ENCODE results near the gene GPR137C. TPM values are rescaled to one million over a fixed set of nuclear protein-coding genes. Genes with fewer than 3 reads are reported as not detected.

GPR137C gene
- total RNA-seq, 1 experiment from 2014 or later: 4.3 TPM

DNA sequence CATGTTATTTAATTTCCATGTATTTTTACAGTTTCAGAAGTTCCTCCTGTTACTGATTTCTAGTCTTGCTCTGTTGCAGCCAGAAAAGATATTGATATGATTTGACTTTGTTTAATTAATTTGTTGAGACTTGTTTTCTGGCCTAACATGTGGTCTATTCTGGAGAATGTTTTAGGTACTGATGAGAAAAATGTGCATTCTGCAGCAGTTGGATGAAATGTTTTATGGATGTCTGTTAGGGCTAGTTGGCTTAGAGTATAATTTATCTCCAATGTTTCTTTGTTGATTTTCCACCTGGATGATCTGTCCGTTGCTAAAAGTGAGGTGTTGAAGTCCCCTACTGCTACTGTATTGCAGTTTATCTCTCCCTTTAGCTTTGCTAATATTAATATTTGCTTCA lies 54.4 kb downstream of the GPR137C start:
- whole genome bisulfite sequencing (ENCODE audit: extremely low coverage, insufficient read length, low lambda C conversion rate): no CpG with 5 or more reads among the region's 1 CpG
- H3K27me3 ChIP-seq (ENCODE audit: insufficient read depth, low read length): no peaks in the 10 kb centered on the region
- no peaks in the 10 kb centered on the region for H3K79me1 ChIP-seq (ENCODE audit: insufficient read depth, low read depth, low read length, poor library complexity, severe bottlenecking)
- H3K27ac ChIP-seq (ENCODE audit: insufficient read length, low read depth, low read length): no peak overlapping the region
- H2BK15ac ChIP-seq (ENCODE audit: low read depth, low read length): no peak overlapping the region
- peaks cover 11% of the 10 kb centered on the region in 2 experiments for H3K9me3 Mint-ChIP-seq
- H3K23me2 ChIP-seq (ENCODE audit: insufficient read length, low read depth, low read length, poor library complexity, severe bottlenecking): no peaks in the 10 kb centered on the region
- no peak overlapping the region for H3T11ph ChIP-seq (ENCODE audit: low read length)
- no peak overlapping the region for H3K27ac Mint-ChIP-seq
- no peak overlapping the region for H3K9ac ChIP-seq (ENCODE audit: extremely low read depth, insufficient read length, low read length)
- no peak overlapping the region for H3K18ac ChIP-seq (ENCODE audit: insufficient read length, low read depth, low read length)
- no peaks in the 10 kb centered on the region for H3K9me3 ChIP-seq (ENCODE audit: control insufficient read depth, low read depth, low read length)
- no peak overlapping the region for H2AFZ ChIP-seq (ENCODE audit: low read length)
- no peak overlapping the region for H2BK120ac ChIP-seq (ENCODE audit: low read depth, low read length, poor library complexity, severe bottlenecking)
- TF ChIP-seq, protein P1, sequence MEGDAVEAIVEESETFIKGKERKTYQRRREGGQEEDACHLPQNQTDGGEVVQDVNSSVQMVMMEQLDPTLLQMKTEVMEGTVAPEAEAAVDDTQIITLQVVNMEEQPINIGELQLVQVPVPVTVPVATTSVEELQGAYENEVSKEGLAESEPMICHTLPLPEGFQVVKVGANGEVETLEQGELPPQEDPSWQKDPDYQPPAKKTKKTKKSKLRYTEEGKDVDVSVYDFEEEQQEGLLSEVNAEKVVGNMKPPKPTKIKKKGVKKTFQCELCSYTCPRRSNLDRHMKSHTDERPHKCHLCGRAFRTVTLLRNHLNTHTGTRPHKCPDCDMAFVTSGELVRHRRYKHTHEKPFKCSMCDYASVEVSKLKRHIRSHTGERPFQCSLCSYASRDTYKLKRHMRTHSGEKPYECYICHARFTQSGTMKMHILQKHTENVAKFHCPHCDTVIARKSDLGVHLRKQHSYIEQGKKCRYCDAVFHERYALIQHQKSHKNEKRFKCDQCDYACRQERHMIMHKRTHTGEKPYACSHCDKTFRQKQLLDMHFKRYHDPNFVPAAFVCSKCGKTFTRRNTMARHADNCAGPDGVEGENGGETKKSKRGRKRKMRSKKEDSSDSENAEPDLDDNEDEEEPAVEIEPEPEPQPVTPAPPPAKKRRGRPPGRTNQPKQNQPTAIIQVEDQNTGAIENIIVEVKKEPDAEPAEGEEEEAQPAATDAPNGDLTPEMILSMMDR (conservative IDR thresholded peaks at IDR 0.05): no peak
- H4K8ac ChIP-seq (replicated peaks; ENCODE audit: insufficient read length, low read depth, low read length): no peak overlapping the region
- H2BK20ac ChIP-seq (ENCODE audit: low read depth, low read length, poor library complexity, severe bottlenecking): no peak overlapping the region
- H3K36me3 Mint-ChIP-seq (ENCODE audit: insufficient read depth in 1 of 3, low read depth in 3 of 3): peaks cover 6 to 19% (median 11%) of the 10 kb centered on the region in 3 experiments; a peak in 5 of 7 replicates
- no peak overlapping the region for H3K14ac ChIP-seq (ENCODE audit: insufficient read depth, low read length)
- no peak overlapping the region for H3K56ac ChIP-seq (ENCODE audit: insufficient read length, low read depth, low read length)
- H3K4ac ChIP-seq (ENCODE audit: low read depth, low read length): no peak overlapping the region
- no peak overlapping the region for H4K5ac ChIP-seq (ENCODE audit: insufficient read length, low read depth, low read length)
- no peak overlapping the region for H2AK5ac ChIP-seq (ENCODE audit: insufficient read length, low read length)
- H3K4me3 Mint-ChIP-seq: no peak overlapping the region
- H3K79me2 ChIP-seq (ENCODE audit: insufficient read depth, low read length): no peaks in the 10 kb centered on the region
- no peaks in the 10 kb centered on the region for H4K20me1 ChIP-seq (ENCODE audit: control insufficient read depth, insufficient read depth, insufficient read length)
- H3K4me1 ChIP-seq (ENCODE audit: insufficient read depth, low read length): no peaks in the 10 kb centered on the region; the same call in 1 of the 2 replicates
- no peak overlapping the region for H3K23ac ChIP-seq (ENCODE audit: insufficient read length, low read depth, low read length)
- H3K27me3 Mint-ChIP-seq (ENCODE audit: low read depth): no peaks in the 10 kb centered on the region
- DNase-seq: no peak
- H2BK5ac ChIP-seq (ENCODE audit: insufficient read length, low read length): no peak overlapping the region
- H3K4me1 Mint-ChIP-seq: peaks cover 6 to 7% of the 10 kb centered on the region in 2 experiments
- no peak overlapping the region for H3K4me2 ChIP-seq (ENCODE audit: insufficient read depth, insufficient read length, low read length)
- H2BK12ac ChIP-seq (ENCODE audit: insufficient read length, low read depth, low read length): no peak overlapping the region
- no peak overlapping the region for H4K91ac ChIP-seq (ENCODE audit: insufficient read length, low read depth, low read length)

Data from H9 (cell line).